Activated naive CD4-positive, alpha-beta T cell treated with anti-CD3 and anti-CD28 coated beads, Interleukin-2, amount 10 ng/mL, durations not matched to agents 7 days and 5 days (primary cell): Measurements from ENCODE around the gene RGSL1.

Source experiments
- CTCF ChIA-PET: fragments of 350-600 bp; sonication (Branson Sonifier 250); formaldehyde crosslinking; loops from one replicate; lab custom pipeline; 2021; ENCODE audit warnings: antibody characterized with exemption; lab: Charles Lee
- DNase-seq: peaks from one replicate; pipeline ENCODE4 v3.0.0-alpha.2; 2020
- H3K27ac Mint-ChIP-seq: one replicate; pipeline ENCODE4 v1.8.0; 2021; ENCODE audit warnings: mild to moderate bottlenecking, moderate library complexity, mixed read lengths
- H3K27me3 Mint-ChIP-seq: one replicate; pipeline ENCODE4 v1.8.0; 2021; ENCODE audit warnings: mild to moderate bottlenecking, mixed read lengths
- H3K36me3 Mint-ChIP-seq: one replicate; pipeline ENCODE4 v1.8.0; 2021; ENCODE audit warnings: mixed read lengths
- H3K4me1 Mint-ChIP-seq: one replicate; pipeline ENCODE4 v1.8.0; 2021; ENCODE audit warnings: mixed read lengths
- H3K4me3 Mint-ChIP-seq: one replicate; pipeline ENCODE4 v1.8.0; 2021; ENCODE audit warnings: mild to moderate bottlenecking, moderate library complexity, mixed read lengths
- H3K9me3 Mint-ChIP-seq: one replicate; pipeline ENCODE4 v1.8.0; 2021; ENCODE audit warnings: mixed read lengths

Gene RGSL1

DNA sequence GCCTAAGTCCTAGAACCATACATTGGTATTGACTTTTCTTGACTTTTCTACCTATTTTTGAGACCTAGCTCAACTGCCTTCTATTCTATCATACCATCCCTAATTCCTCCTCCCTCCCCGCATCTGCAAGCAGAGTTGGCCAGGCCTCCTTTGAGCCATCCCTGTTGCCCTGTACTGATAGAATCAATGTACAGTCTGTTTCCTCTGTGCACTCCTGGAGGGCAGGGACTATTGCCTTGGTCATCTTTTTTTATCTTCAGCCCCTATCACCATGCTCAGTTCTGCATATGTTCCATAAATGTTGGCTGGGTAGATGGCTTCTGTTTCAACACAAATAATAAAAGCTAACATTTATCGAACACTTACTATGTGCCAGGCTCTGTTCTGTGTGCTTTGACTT, 158.3 kb downstream of the RGSL1 start:
- Mint-ChIP-seq H3K4me3 (no peak overlapping the region), H3K27me3 (peaks cover 81% of the 10 kb centered on the region), H3K9me3 (no peaks in the 10 kb centered on the region), H3K36me3 (peaks cover under 1% of the 10 kb centered on the region), H3K27ac (no peak overlapping the region), H3K4me1 (peaks cover 15% of the 10 kb centered on the region)
- DNase-seq = no peak
- CTCF ChIA-PET = interaction anchor here (22.4 kb wide), 1 partner anchor 178 kb away, joined by 717 read pairs; the partner anchor contains the start of gene NPL

DNA sequence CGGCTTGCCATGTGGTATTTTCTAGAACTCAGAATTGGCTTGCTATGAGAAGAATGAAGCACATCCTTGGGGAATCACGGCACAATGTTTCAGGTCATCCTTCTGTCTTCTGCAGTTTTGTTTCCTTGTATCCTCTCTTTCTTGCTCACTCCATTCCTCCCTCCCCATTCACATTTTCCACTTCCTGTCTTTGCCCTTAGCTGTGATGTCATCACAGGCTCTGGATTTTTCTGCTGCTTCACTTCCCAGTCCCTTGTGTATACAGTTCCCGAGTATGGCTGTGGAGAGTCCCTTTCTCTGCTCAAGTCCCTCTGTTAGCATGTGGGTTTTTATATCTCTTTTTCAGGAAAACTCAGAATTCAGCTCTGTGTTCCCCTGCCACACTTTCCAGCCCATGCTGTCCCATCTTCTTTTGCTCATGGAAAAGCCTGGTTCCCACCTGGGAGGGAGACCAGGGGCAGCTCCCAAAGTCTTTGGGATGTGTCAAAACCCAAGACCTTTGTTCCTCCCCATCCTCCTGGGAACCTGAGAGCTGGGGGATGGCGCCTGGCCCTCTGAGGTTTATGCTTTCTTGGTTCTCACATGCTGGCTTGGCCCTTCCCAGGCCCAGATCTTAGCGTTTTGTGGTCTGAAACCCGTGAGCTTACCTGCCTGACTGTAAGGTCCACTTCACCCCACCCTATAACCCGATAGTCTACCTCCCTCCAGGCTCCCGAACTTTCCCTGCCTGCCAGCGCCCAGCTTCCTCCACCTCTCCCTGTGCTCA, 159.1 kb downstream of the RGSL1 start:
- DNase-seq = no peak
- Mint-ChIP-seq H3K4me1 (peaks cover 22% of the 10 kb centered on the region), H3K27ac (no peak overlapping the region), H3K27me3 (peaks cover 85% of the 10 kb centered on the region), H3K36me3 (no peaks in the 10 kb centered on the region), H3K9me3 (no peaks in the 10 kb centered on the region), H3K4me3 (no peak overlapping the region)
- CTCF ChIA-PET = interaction anchor here (1.1 to 22.4 kb wide), 2 partner anchors 8 to 177 kb away, joined by 5 to 717 read pairs; partner anchors contain the start of gene NPL
